ENCODE measurements around the gene RFXAP. TPM values are rescaled to one million over a fixed set of nuclear protein-coding genes. Genes with fewer than 3 reads are reported as not detected.

Gene RFXAP
- polyA plus RNA-seq, 1 of the 3 experiments (the other 2 are of a cell fraction): 4.1 TPM

GRCh38 chr13:36866232-36866631 lies 47.2 kb downstream of the RFXAP start (continued):
- no peak for TF ChIP-seq CTCF (IDR thresholded peaks at IDR 0.05)
- no peak for TF ChIP-seq TEAD4 (IDR thresholded peaks at IDR 0.05; ENCODE audit: borderline replicate concordance, insufficient read depth)
- no peak for TF ChIP-seq RAD21 (IDR thresholded peaks at IDR 0.05; ENCODE audit: low read length)
- TF ChIP-seq NRF1 (IDR thresholded peaks at IDR 0.05; ENCODE audit: low read depth, low read length): no peak
- no peak for TF ChIP-seq REST (IDR thresholded peaks at IDR 0.05; ENCODE audit: low read depth, low read length)
- TF ChIP-seq RXRA (IDR thresholded peaks at IDR 0.05; ENCODE audit: borderline replicate concordance, low read depth): no peak

DNA sequence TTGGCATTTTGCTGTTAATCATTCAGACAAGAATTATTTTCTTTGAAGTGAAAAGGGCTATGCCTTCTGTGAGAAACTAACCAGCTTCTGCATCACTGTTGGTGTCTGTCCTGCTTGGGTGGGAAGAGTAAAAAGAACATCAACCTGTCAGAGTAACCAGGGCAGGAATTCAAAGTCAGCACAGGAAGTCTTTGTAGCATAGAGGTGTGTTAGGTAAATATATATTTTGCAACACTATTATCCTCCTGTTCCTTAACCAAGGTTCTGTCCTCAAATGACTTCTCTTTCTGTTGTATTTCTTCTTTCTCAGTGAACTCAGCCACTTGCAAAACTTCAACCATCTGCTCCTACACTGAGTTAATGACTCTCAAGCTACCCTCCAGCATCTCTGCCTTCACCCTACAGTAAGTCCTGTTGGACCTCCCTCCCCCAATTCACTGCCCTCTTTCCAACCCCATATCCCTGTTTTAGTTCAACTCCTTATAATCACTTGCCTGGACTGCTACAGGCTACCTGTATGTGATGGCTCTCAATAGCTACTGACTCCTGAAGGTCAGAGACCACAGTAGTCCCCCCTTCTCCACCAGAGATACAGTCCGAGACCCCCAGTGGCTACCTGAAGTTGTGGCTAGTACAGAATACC lies 51.1 kb downstream of the RFXAP start:
- Histone ChIP-seq H3K27ac (ENCODE audit: low read depth in 2 of 2, low read length in 1 of 2) (no peak overlapping the region), H3K9ac (no peak overlapping the region), H3K79me2 (ENCODE audit: insufficient read depth) (peaks cover 17% of the 10 kb centered on the region; the same call in 1 of the 2 replicates), H3K4me3 (ENCODE audit: low read depth in 2 of 2, low read length in 1 of 2) (no peak overlapping the region), H3F3A (replicated peaks; ENCODE audit: insufficient read depth) (no peaks in the 10 kb centered on the region), H3K4me2 (no peak overlapping the region), H2AFZ (ENCODE audit: low read depth) (no peak overlapping the region), H3K9me3 (no peaks in the 10 kb centered on the region), H3K36me3 (replicated peaks in 1 of 2; ENCODE audit: control insufficient read depth in 1 of 2, insufficient read depth in 2 of 2, low read length in 1 of 2) (peaks cover 22 to 49% of the 10 kb centered on the region in 2 experiments), H3K4me1 (ENCODE audit: control insufficient read depth in 1 of 2, insufficient read depth in 2 of 2, low read depth in 1 of 2, low read length in 1 of 2) (peaks cover 0 to 2% of the 10 kb centered on the region in 2 experiments; a peak in 1 of 4 replicates), H3K27me3 (ENCODE audit: insufficient read depth) (no peaks in the 10 kb centered on the region), H4K20me1 (ENCODE audit: insufficient read depth) (no peaks in the 10 kb centered on the region), H3K9me2 (no peaks in the 10 kb centered on the region)
- 76% methylated on average over 1 of the region's 1 CpG for WGBS (ENCODE audit: low lambda C conversion rate)
- TF ChIP-seq TEAD4 (IDR thresholded peaks at IDR 0.05; ENCODE audit: borderline replicate concordance, insufficient read depth): no peak
- TF ChIP-seq RAD21 (IDR thresholded peaks at IDR 0.05; ENCODE audit: low read length): no peak
- no peak for TF ChIP-seq RFX5 (IDR thresholded peaks at IDR 0.05; ENCODE audit: low read length)
- no peak for TF ChIP-seq MXI1 (IDR thresholded peaks at IDR 0.05; ENCODE audit: low read depth, low read length)
- TF ChIP-seq, protein P1, sequence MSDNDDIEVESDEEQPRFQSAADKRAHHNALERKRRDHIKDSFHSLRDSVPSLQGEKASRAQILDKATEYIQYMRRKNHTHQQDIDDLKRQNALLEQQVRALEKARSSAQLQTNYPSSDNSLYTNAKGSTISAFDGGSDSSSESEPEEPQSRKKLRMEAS (IDR thresholded peaks at IDR 0.05; ENCODE audit: low read depth): no peak
- no peak for TF ChIP-seq NRF1 (IDR thresholded peaks at IDR 0.05; ENCODE audit: low read depth, low read length)
- no peak for DNase-seq
- CTCF ChIA-PET: interaction anchor here (1.3 to 6.1 kb wide), 2 partner anchors 12 to 111 kb away, joined by 5 to 31 read pairs; no protein-coding TSS in a partner anchor
- POLR2A ChIA-PET: interaction anchor here (0.7 kb wide), 1 partner anchor 29 kb away, joined by 3 read pairs; no protein-coding TSS in a partner anchor
